CD4-positive, alpha-beta memory T cell (primary cell): ENCODE data around the gene KLHL13. TPM values are rescaled to one million over a fixed set of nuclear protein-coding genes. Genes with fewer than 3 reads are reported as not detected.

Experiments
- CTCF ChIA-PET: fragments of 350-600 bp; sonication (Branson Sonifier 250); formaldehyde crosslinking; loops from one replicate; lab custom pipeline; 2021; ENCODE audit warnings: inconsistent platforms; ENCODE audit not compliant: partially characterized antibody; lab: Charles Lee
- POLR2A ChIA-PET: fragments of 350-600 bp; sonication (Branson Sonifier 250); formaldehyde crosslinking; loops from one replicate; lab custom pipeline; 2021; ENCODE audit not compliant: partially characterized antibody; lab: Charles Lee
- DNase-seq, 5 donors: peaks; one replicate each; pipeline versions ENCODE4 v3.0.0 to v3.0.0-alpha.2; 2020 to 2022; ENCODE audit warnings: mixed read lengths in 1 of 5
- H3K27ac ChIP-seq: one replicate; pipeline ENCODE4 v1.7.0; 2013; ENCODE audit warnings: low read depth, low read length
- H3K27me3 ChIP-seq: 2 replicates; pipeline ENCODE4 v1.7.0; 2013; ENCODE audit warnings: mild to moderate bottlenecking, low read length, moderate library complexity; ENCODE audit not compliant: insufficient read depth
- H3K36me3 ChIP-seq: 2 replicates; pipeline ENCODE4 v1.7.0; 2013; ENCODE audit warnings: mild to moderate bottlenecking, low read length, moderate library complexity; ENCODE audit not compliant: insufficient read depth
- H3K4me1 ChIP-seq: 2 replicates; pipeline ENCODE4 v1.7.0; 2013; ENCODE audit warnings: mild to moderate bottlenecking, low read length, moderate library complexity; ENCODE audit not compliant: insufficient read depth
- H3K4me3 ChIP-seq, 2 donors: one replicate each; pipeline ENCODE4 v1.7.0; 2013; ENCODE audit warnings: low read length in 2 of 2, mild to moderate bottlenecking in 1 of 2
- H3K9me3 ChIP-seq, 2 donors: one replicate each; pipeline ENCODE4 v1.7.0; 2013; ENCODE audit warnings: low read length in 2 of 2, control low read depth in 1 of 2; ENCODE audit not compliant: control insufficient read depth in 1 of 2
- H3K27ac Mint-ChIP-seq, 7 donors: one replicate each; pipeline ENCODE4 v1.8.0; 2020 to 2021; ENCODE audit warnings: mixed read lengths in 7 of 7, mild to moderate bottlenecking in 6 of 7, inconsistent platforms in 3 of 7, moderate library complexity in 3 of 7
- H3K27me3 Mint-ChIP-seq, 2 donors: one replicate each; pipeline ENCODE4 v1.8.0; 2020 to 2021; ENCODE audit warnings: mixed read lengths in 2 of 2
- H3K36me3 Mint-ChIP-seq, 2 donors: one replicate each; pipeline ENCODE4 v1.8.0; 2020 to 2021; ENCODE audit warnings: mixed read lengths in 2 of 2, inconsistent platforms in 1 of 2, mild to moderate bottlenecking in 1 of 2
- H3K4me1 Mint-ChIP-seq, 4 donors: one replicate each; pipeline ENCODE4 v1.8.0; 2020 to 2021; ENCODE audit warnings: mixed read lengths in 4 of 4, mild to moderate bottlenecking in 1 of 4
- H3K4me3 Mint-ChIP-seq, 8 donors: one replicate each; pipeline ENCODE4 v1.8.0; 2020 to 2021; ENCODE audit warnings: mixed read lengths in 8 of 8, mild to moderate bottlenecking in 7 of 8, moderate library complexity in 6 of 8, inconsistent platforms in 3 of 8
- H3K9me3 Mint-ChIP-seq, 8 donors: one replicate each; pipeline ENCODE4 v1.8.0; 2020 to 2021; ENCODE audit warnings: mixed read lengths in 8 of 8, mild to moderate bottlenecking in 5 of 8, inconsistent platforms in 3 of 8, moderate library complexity in 1 of 8
- intact Hi-C: fragments of 100-400 bp; cut with micrococcal nuclease; formaldehyde crosslinking; loops from one replicate; pipeline ENCODE4 v1.15.1; 2023
- polyA plus RNA-seq, 2 donors: library from polyadenylated mRNA; unstranded; fragments of 300-500 nt; fragmentation: Illumina TruSeq; gene quantifications; one replicate each; pipeline ENCODE4 v1.2.3, GENCODE V29; 2021
- total RNA-seq, 2 experiments: library from RNA; stranded (reverse); gene quantifications; one replicate each; pipeline ENCODE4 v1.2.3, GENCODE V29; 2021

KLHL13 gene
- total and polyA plus RNA-seq, 4 experiments from 2014 or later = 0.53 to 0.59 TPM; not detected in 2

DNA sequence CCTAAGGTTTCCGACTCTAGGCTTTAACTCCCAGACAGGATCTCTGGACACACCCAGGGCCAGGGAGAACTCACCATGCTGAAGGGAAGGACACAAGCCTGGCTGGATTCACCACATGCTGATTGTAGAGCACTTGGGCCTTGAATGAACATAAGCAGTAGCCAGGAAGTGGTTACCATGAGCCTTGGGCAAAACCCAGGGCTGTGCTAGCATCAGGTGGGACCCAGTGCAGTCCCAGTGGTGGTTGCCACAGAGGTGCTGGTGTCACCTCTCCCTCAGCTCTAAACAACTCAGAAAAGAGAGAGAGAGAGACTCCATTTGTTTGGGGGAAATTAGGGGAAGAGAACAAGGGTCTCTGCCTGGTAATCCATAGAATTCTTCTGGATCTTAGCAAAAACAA lies 77.0 kb downstream of the KLHL13 start:
- Mint-ChIP-seq H3K4me1 (no peaks in the 10 kb centered on the region), H3K27ac (no peak overlapping the region), H3K27me3 (no peaks in the 10 kb centered on the region), H3K9me3 (peaks cover 0 to 24% (median 6%) of the 10 kb centered on the region in 8 donors), H3K36me3 (no peaks in the 10 kb centered on the region), H3K4me3 (no peak overlapping the region)
- DNase-seq = no peak
- intact Hi-C loops = no loop called here
- no peaks in the 10 kb centered on the region for H3K9me3 ChIP-seq
- no peaks in the 10 kb centered on the region for H3K27me3 ChIP-seq
- no peak overlapping the region for H3K27ac ChIP-seq
- H3K4me3 ChIP-seq = no peak overlapping the region
- H3K4me1 ChIP-seq = no peaks in the 10 kb centered on the region
- CTCF ChIA-PET = no interaction called here
- H3K36me3 ChIP-seq = no peaks in the 10 kb centered on the region
- POLR2A ChIA-PET = no interaction called here

DNA sequence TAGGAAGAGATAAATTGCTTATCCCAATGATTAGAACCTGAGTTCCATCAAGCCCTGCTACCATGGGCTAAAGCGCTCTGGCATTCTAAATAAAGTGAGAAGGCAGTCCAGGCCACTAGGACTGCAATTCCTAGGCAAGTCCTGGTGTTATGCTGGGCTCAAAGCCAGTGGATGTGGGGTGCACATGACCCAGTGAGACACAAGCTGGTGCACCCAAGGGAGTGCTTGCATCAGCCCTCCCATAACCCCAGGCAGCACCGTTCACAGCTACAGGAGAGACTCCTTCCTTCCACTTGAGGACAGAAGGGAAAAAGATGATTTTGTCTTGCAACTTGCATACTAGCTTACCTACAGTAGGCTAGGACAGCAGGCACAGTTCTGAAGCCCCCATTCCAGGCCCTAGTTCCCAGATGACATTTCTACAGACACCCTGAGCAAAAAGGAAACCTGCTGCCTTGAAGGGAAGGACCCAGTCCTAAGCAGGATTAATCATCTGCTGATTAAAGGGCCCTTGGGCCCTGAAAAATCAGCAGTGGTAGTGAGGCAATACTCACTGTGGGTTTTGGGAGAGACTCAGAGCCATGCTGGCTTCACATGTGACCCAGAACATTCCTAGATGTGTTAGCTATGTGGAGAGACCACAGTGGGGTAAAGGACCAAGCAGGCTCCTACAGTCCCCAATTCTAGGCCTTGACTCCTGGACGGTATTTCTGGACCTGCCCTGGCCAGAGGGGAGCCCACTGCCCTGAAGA lies 77.8 kb downstream of the KLHL13 start:
- no peaks in the 10 kb centered on the region for H3K27me3 ChIP-seq
- H3K27me3 Mint-ChIP-seq = no peaks in the 10 kb centered on the region
- H3K9me3 ChIP-seq = no peaks in the 10 kb centered on the region
- no peaks in the 10 kb centered on the region for H3K4me1 Mint-ChIP-seq
- CTCF ChIA-PET = no interaction called here
- H3K4me3 ChIP-seq = no peak overlapping the region
- no peaks in the 10 kb centered on the region for H3K36me3 ChIP-seq
- no peak overlapping the region for H3K27ac Mint-ChIP-seq
- DNase-seq = no peak
- H3K27ac ChIP-seq = no peak overlapping the region
- H3K9me3 Mint-ChIP-seq = peaks cover 0 to 21% (median 6%) of the 10 kb centered on the region in 8 donors
- no peak overlapping the region for H3K4me3 Mint-ChIP-seq
- POLR2A ChIA-PET = no interaction called here
- H3K4me1 ChIP-seq = no peaks in the 10 kb centered on the region
- intact Hi-C loops = no loop called here
- no peaks in the 10 kb centered on the region for H3K36me3 Mint-ChIP-seq

DNA sequence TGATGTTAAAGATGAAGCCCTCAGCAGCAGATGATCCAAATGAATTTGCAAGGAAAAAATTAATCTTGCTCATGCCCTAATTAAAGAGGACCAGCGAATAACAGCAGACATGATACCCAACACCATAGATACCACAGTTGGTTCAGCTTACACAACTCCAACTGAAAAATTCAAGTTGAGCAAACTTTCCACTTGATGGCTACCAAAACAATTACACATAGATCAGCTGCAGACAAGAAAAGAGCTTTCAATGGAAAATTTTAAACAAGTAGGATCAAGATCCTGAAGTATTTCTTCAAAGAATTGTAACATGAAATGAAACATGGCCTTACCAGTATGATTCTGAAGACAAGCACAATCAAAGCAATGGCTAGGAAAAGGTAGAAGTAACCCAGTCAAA lies 90.0 kb downstream of the KLHL13 start:
- H3K4me3 Mint-ChIP-seq = no peak overlapping the region
- intact Hi-C loops = no loop called here
- DNase-seq = no peak
- no peaks in the 10 kb centered on the region for H3K36me3 ChIP-seq
- no peaks in the 10 kb centered on the region for H3K36me3 Mint-ChIP-seq
- H3K27me3 Mint-ChIP-seq = no peaks in the 10 kb centered on the region
- no peaks in the 10 kb centered on the region for H3K4me1 Mint-ChIP-seq
- H3K27ac ChIP-seq = no peak overlapping the region
- peaks cover 0 to 12% (median 3%) of the 10 kb centered on the region in 8 donors for H3K9me3 Mint-ChIP-seq
- no peak overlapping the region for H3K27ac Mint-ChIP-seq
- H3K4me3 ChIP-seq = no peak overlapping the region
- H3K9me3 ChIP-seq = no peaks in the 10 kb centered on the region
- POLR2A ChIA-PET = no interaction called here
- H3K4me1 ChIP-seq = no peaks in the 10 kb centered on the region
- CTCF ChIA-PET = no interaction called here
- no peaks in the 10 kb centered on the region for H3K27me3 ChIP-seq

DNA sequence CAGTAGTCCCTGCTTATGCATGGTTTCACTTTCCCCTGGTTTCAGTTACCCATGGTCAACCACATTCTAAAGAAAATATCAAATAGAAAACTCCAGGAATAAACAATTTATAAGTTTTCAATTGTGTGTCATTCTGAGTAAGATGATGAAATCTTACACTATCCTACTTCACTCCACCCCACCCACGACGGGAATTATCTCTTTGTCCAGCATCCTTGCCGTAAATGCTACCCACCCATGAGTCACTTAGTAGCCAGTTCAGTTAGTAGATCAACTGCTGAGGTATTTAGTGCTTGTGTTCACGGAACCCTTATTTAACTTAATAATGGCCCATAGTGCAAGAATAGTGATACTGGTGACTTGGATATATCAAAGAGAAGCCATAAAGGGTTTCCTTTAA lies 91.4 kb downstream of the KLHL13 start:
- ChIA-PET POLR2A (no interaction called here), CTCF (no interaction called here)
- DNase-seq = no peak
- H3K4me3 ChIP-seq = no peak overlapping the region
- intact Hi-C loops = no loop called here
- Mint-ChIP-seq H3K4me3 (no peak overlapping the region), H3K27me3 (no peaks in the 10 kb centered on the region), H3K27ac (no peak overlapping the region), H3K9me3 (peaks cover 0 to 12% (median 3%) of the 10 kb centered on the region in 8 donors), H3K36me3 (no peaks in the 10 kb centered on the region), H3K4me1 (no peaks in the 10 kb centered on the region)
- no peaks in the 10 kb centered on the region for H3K9me3 ChIP-seq
- H3K27ac ChIP-seq = no peak overlapping the region
- H3K4me1 ChIP-seq = no peaks in the 10 kb centered on the region
- no peaks in the 10 kb centered on the region for H3K36me3 ChIP-seq
- no peaks in the 10 kb centered on the region for H3K27me3 ChIP-seq

DNA sequence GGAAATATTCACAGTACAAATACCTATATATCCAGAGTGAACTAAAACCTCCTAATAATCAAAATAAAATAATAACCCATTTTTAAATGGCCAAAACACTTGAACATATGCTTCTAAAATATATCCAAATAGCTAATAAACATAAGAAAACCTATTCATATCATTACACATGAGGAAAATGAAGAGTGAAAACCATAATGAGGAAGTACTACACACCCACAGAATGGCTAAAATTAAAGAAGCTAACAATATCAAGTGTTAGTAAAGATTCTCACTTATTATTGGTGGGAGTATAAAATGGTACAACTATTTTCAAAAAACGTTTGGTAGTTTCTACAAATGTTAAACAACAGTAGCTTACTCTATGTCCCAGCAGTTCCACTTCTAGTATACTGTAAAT lies 92.1 kb downstream of the KLHL13 start:
- H3K4me3 ChIP-seq = no peak overlapping the region
- H3K27ac Mint-ChIP-seq = no peak overlapping the region
- H3K36me3 ChIP-seq = no peaks in the 10 kb centered on the region
- H3K4me3 Mint-ChIP-seq = no peak overlapping the region
- no peaks in the 10 kb centered on the region for H3K4me1 ChIP-seq
- no peaks in the 10 kb centered on the region for H3K27me3 Mint-ChIP-seq
- intact Hi-C loops = no loop called here
- DNase-seq = no peak
- H3K36me3 Mint-ChIP-seq = no peaks in the 10 kb centered on the region
- H3K9me3 Mint-ChIP-seq = peaks cover 0 to 12% (median 3%) of the 10 kb centered on the region in 8 donors
- no peaks in the 10 kb centered on the region for H3K27me3 ChIP-seq
- no peak overlapping the region for H3K27ac ChIP-seq
- H3K9me3 ChIP-seq = no peaks in the 10 kb centered on the region
- ChIA-PET POLR2A (no interaction called here), CTCF (no interaction called here)
- no peaks in the 10 kb centered on the region for H3K4me1 Mint-ChIP-seq

DNA sequence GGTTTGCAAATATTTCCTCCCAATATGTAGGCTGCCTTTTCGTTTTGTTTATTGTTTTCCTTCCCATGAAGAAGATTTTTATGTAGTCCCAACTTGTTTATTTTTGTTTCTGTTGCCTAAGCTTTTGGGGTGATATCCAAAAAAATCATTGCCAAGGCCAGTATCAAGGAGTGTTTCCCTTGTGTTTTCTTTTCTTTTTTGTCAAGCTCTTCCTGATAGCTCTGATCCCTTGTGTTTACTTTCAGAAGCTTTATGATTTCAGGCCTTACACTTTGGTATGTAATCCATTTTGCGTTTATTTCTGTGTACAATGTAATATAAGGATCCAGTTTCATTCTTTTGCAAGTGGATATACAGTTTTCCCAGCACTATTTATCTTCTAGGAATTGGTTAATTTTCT lies 93.9 kb downstream of the KLHL13 start:
- Histone ChIP-seq H3K4me3 (no peak overlapping the region), H3K4me1 (no peaks in the 10 kb centered on the region), H3K27ac (no peak overlapping the region), H3K36me3 (no peaks in the 10 kb centered on the region), H3K9me3 (no peaks in the 10 kb centered on the region), H3K27me3 (no peaks in the 10 kb centered on the region)
- intact Hi-C loops = no loop called here
- ChIA-PET CTCF (no interaction called here), POLR2A (no interaction called here)
- H3K36me3 Mint-ChIP-seq = no peaks in the 10 kb centered on the region
- H3K4me1 Mint-ChIP-seq = no peaks in the 10 kb centered on the region
- H3K27me3 Mint-ChIP-seq = no peaks in the 10 kb centered on the region
- no peak for DNase-seq
- H3K9me3 Mint-ChIP-seq = peaks cover 0 to 12% (median 3%) of the 10 kb centered on the region in 8 donors
- no peak overlapping the region for H3K27ac Mint-ChIP-seq
- no peak overlapping the region for H3K4me3 Mint-ChIP-seq

DNA sequence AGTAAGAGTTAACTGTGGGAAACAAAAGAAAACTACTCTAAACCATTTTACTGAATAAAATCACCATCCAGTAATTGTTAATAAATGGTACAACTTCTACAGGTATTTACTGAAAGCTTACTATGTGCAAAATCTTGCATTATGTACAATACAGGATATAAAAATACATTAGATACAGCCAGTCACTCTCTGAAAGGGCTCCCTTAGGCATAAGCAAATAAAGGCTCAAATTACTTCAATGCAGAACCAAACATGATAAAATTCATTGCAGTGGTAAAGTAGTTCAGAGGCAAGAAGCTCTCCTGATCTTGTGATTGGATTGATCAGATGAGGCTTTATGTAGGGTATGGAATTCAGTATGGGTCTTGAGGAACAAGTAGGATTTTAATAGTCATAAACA lies 100.2 kb downstream of the KLHL13 start:
- H3K4me3 ChIP-seq = no peak overlapping the region
- H3K27ac Mint-ChIP-seq = no peak overlapping the region
- no peaks in the 10 kb centered on the region for H3K9me3 ChIP-seq
- no peaks in the 10 kb centered on the region for H3K36me3 Mint-ChIP-seq
- no peaks in the 10 kb centered on the region for H3K4me1 Mint-ChIP-seq
- intact Hi-C loops = no loop called here
- peaks cover 0 to 8% (median 1%) of the 10 kb centered on the region in 8 donors for H3K9me3 Mint-ChIP-seq
- no peaks in the 10 kb centered on the region for H3K36me3 ChIP-seq
- no peaks in the 10 kb centered on the region for H3K4me1 ChIP-seq
- no peak for DNase-seq
- H3K27me3 Mint-ChIP-seq = peaks cover 0 to under 1% of the 10 kb centered on the region in 2 donors
- ChIA-PET CTCF (no interaction called here), POLR2A (no interaction called here)
- H3K4me3 Mint-ChIP-seq = no peak overlapping the region
- no peaks in the 10 kb centered on the region for H3K27me3 ChIP-seq
- H3K27ac ChIP-seq = no peak overlapping the region
